Measurements from ENCODE around the gene ZNF776.
A peak's percentile ranks its signal among the peaks of the same experiment; 100 is the strongest.
"Not testable (repeated sequence)": the region's sequence is repeated elsewhere in the genome, so short reads cannot be mapped to it uniquely, and the experiment has no call there.

The ZNF776 gene

DNA sequence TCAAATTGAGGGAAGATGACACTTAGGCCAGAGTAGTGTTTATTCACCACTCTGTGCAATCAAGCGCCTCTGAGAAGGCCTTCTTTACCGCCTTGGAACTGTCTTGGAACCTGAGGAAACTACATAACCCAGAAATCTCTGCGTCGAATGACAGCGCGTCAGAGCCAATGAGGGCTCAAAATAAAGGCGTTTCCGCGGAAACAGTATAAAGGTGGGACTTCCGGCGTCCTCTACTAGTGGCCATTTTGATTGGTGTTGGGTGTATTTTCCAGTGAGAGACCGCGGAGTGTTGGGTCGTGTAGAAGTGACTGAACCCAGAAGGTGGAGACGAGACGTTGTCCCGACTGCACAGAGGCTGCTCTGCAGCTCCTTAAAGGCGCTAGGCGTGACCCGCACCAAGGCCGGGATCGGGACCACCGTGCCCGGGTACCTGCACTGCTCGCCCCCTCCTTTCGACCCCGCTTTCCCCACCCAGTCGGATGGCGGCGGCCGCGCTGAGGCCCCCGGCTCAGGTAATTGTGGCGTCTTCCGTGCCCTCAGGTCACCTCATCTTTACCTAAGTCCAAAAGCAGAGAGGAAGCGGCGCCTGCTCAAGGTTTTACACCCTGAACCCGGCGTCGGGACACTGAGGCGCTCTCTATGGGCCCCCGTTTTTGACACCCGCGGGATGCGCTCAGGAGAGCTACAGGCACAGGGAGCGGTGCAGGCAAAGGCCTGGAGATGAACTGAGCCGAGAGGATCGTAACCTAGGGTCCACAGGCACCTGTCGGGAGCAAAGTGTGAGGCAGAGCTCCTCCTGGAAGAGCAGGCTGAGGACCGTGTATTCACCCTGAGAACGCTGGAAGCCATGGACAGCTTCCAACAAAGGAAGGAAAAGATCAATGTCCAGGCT lies at the start of gene ZNF776:
ZNF776 (plus strand) TSS at position 236 of the 892 bp plus-strand sequence; CDS start at position 480, 244 bp downstream.
- Histone ChIP-seq H3K36me3 (ENCODE audit: control insufficient read depth, insufficient read depth, low read length) (peaks cover 4% of the 10 kb centered on the region; the same call in 1 of the 2 replicates), H3K9me3 (ENCODE audit: control insufficient read depth, insufficient read depth, low read length) (no peaks in the 10 kb centered on the region)
- WGBS (ENCODE audit: insufficient coverage, insufficient read length), result no CpG with 5 or more reads among the region's 51 CpGs

DNA sequence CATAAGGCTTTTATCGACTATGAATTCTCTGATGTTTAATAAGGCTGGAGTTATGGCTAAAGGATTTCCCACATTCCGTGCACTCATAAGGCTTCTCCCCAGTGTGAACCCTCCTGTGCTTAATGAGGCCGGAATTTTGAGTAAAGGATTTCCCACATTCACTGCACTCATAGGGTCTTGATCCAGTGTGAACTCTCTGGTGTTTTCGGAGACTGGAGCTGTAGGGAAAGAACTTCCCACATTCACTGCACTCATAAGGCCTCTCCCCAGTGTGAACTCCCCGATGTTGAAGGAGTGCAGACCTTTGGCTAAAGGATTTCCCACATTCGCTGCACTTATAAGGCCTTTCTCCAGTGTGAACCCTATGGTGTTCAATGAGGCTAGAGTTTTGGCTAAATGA lies 45.0 kb upstream of the ZNF776 start:
- WGBS (ENCODE audit: insufficient coverage, insufficient read length), result no CpG with 5 or more reads among the region's 6 CpGs
- H3K36me3 ChIP-seq (ENCODE audit: control insufficient read depth, insufficient read depth, low read length), result peaks cover 30% of the 10 kb centered on the region; the same call in 1 of the 2 replicates

More for the DNA sequence above, at the start of gene ZNF776:
- Histone ChIP-seq H3K27ac (ENCODE audit: low read length) (no peak within 1 kb of the TSS), H3K4me1 (ENCODE audit: control insufficient read depth, insufficient read depth, low read length) (no peaks in the 10 kb centered on the region), H3K27me3 (ENCODE audit: control insufficient read depth, insufficient read depth, low read length) (no peaks in the 10 kb centered on the region), H3K4me3 (ENCODE audit: low read length) (peak within 1 kb of the TSS; percentile 99)
- peak; percentile 85 for DNase-seq (ENCODE audit: low read depth, low spot score)

DNA sequence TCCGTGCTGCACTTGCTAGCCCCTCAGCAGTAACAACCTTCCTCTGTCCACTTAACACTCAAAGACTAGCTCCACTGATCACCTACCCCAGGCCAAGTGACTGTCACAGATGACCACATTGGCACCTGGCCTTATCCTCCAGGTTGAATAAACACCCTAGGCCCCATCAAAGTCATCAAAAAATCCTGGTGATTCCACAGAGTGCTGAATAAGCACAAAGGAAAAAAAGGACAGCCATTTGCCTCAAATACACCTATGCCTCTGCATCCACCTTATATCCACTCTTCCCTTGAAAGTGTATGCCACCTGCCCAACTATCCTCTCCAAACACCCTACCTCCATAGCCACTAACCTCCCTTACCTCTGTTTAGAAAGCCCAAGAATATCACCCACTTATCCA lies 40.3 kb upstream of the ZNF776 start:
- Histone ChIP-seq H3K27me3 (ENCODE audit: control insufficient read depth, insufficient read depth, low read length) (no peaks in the 10 kb centered on the region), H3K4me1 (ENCODE audit: control insufficient read depth, insufficient read depth, low read length) (0 out of 2 replicates have a peak, but pooled peaks cover 1% of the 10 kb centered on the region), H3K36me3 (ENCODE audit: control insufficient read depth, insufficient read depth, low read length) (peaks cover 14% of the 10 kb centered on the region; the same call in 1 of the 2 replicates), H3K27ac (ENCODE audit: low read length) (no peak overlapping the region), H3K4me3 (ENCODE audit: low read length) (no peak overlapping the region), H3K9me3 (ENCODE audit: control insufficient read depth, insufficient read depth, low read length) (0 out of 2 replicates have a peak, but pooled peaks cover 2% of the 10 kb centered on the region)
- DNase-seq (ENCODE audit: low read depth, low spot score), result no peak
- WGBS (ENCODE audit: insufficient coverage, insufficient read length), result no CpG with 5 or more reads among the region's 1 CpG

More for the DNA sequence above, 45.0 kb upstream of the ZNF776 start:
- DNase-seq (ENCODE audit: low read depth, low spot score), result no peak
- H3K4me1 ChIP-seq (ENCODE audit: control insufficient read depth, insufficient read depth, low read length), result no peaks in the 10 kb centered on the region
- H3K9me3 ChIP-seq (ENCODE audit: control insufficient read depth, insufficient read depth, low read length), result 0 out of 2 replicates have a peak, but pooled peaks cover 2% of the 10 kb centered on the region
- no peak overlapping the region for H3K4me3 ChIP-seq (ENCODE audit: low read length)
- no peaks in the 10 kb centered on the region for H3K27me3 ChIP-seq (ENCODE audit: control insufficient read depth, insufficient read depth, low read length)
- H3K27ac ChIP-seq (ENCODE audit: low read length), result no peak overlapping the region

DNA sequence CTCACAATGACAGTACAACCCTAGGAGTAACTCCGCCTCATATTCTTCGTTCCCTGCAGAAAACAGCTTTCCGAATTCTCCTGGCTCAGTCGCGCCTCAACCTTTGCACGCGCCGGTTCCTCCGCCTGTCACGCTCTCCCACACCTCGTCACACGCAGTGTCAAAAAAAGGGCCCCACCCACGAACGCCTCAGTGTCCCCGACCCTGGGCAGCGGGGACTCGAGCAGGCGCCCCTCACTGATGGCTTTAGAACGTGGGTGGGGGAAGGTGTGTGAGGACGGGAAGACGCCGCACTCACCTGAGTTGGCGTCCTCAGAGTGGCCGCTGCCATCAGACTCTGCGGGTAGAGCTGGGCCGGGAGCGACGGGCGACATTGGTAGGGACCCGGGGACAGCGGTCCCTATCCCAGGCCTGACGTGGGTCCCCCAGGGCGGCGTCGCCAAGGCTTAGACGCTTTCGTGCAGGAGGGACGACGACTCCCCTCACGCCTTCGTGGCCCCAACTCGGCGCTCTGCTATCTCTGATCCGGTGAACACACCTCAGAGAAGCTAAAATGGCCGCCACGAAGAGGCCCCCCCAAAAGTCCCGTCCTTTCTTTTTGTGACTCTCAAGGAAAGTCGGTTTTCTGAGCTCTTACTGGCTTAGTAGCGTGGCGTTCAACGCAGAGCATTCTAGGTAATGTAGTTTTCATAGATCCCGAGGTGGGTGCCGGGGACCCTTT lies 37.8 kb upstream of the ZNF776 start, which contains the start of gene ZNF154:
ZNF154 (minus strand) TSS at position 564 of the 721 bp plus-strand sequence; CDS start at position 331, 233 bp downstream.
- no CpG with 5 or more reads among the region's 53 CpGs for WGBS (ENCODE audit: insufficient coverage, insufficient read length)
- Histone ChIP-seq H3K4me3 (ENCODE audit: low read length) (peak within 1 kb of the TSS; percentile 66), H3K36me3 (ENCODE audit: control insufficient read depth, insufficient read depth, low read length) (no peaks in the 10 kb centered on the region; the same call in 1 of the 2 replicates), H3K9me3 (ENCODE audit: control insufficient read depth, insufficient read depth, low read length) (no peaks in the 10 kb centered on the region), H3K4me1 (ENCODE audit: control insufficient read depth, insufficient read depth, low read length) (0 out of 2 replicates have a peak, but pooled peaks cover 1% of the 10 kb centered on the region), H3K27ac (ENCODE audit: low read length) (no peak within 1 kb of the TSS), H3K27me3 (ENCODE audit: control insufficient read depth, insufficient read depth, low read length) (no peaks in the 10 kb centered on the region)
- DNase-seq (ENCODE audit: low read depth, low spot score), result peak; percentile 73

DNA sequence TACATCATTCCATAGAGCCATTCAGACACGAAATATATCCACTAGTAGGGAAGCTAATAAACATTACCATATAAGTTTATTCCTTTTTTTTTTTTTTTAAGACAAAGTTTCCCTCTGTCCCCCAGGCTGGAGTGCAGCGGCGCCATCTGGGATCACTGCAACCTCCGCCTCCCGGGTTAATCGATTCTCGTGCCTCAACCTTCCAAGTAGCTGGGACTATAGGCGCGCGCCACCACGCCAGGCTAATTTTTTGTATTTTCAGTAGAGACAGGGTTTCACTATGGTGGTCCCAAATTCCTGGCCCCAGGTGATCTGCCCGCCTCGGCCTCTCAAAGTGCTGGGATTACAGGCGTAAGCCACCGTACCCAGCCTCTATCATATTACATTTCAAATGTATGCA lies 37.0 kb upstream of the ZNF776 start:
- no peak overlapping the region for H3K27ac ChIP-seq (ENCODE audit: low read length)

DNA sequence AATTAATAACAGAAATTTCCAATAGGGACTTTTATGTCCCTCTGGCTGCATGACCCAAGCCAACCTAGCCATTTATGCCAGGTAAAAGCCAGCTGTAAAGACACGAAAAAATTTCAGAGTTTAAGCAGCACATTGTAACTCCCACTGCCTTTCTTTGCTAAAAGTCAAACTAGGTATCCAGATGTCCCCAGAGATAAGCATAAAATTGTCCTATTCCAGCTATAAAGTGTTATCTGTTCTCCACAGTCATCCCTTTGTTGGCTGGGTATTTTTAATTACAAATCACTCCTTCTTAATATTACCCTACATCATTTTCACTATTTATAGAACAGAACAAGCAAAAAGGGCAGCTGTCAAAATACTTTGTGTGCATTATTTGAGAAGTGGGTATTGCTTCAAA lies 34.4 kb upstream of the ZNF776 start:
- Histone ChIP-seq H3K27me3 (ENCODE audit: control insufficient read depth, insufficient read depth, low read length) (no peaks in the 10 kb centered on the region), H3K4me3 (ENCODE audit: low read length) (no peak overlapping the region), H3K27ac (ENCODE audit: low read length) (no peak overlapping the region), H3K36me3 (ENCODE audit: control insufficient read depth, insufficient read depth, low read length) (no peaks in the 10 kb centered on the region), H3K4me1 (ENCODE audit: control insufficient read depth, insufficient read depth, low read length) (0 out of 2 replicates have a peak, but pooled peaks cover 1% of the 10 kb centered on the region), H3K9me3 (ENCODE audit: control insufficient read depth, insufficient read depth, low read length) (no peaks in the 10 kb centered on the region)
- WGBS (ENCODE audit: insufficient coverage, insufficient read length), result no CpG with 5 or more reads among the region's 1 CpG
- no peak for DNase-seq (ENCODE audit: low read depth, low spot score)

More for the DNA sequence above, 37.0 kb upstream of the ZNF776 start:
- H3K36me3 ChIP-seq (ENCODE audit: control insufficient read depth, insufficient read depth, low read length), result no peaks in the 10 kb centered on the region; the same call in 1 of the 2 replicates
- H3K27me3 ChIP-seq (ENCODE audit: control insufficient read depth, insufficient read depth, low read length), result no peaks in the 10 kb centered on the region
- 0 out of 2 replicates have a peak, but pooled peaks cover 1% of the 10 kb centered on the region for H3K4me1 ChIP-seq (ENCODE audit: control insufficient read depth, insufficient read depth, low read length)
- WGBS (ENCODE audit: insufficient coverage, insufficient read length), result no CpG with 5 or more reads among the region's 15 CpGs
- DNase-seq (ENCODE audit: low read depth, low spot score), result no peak
- no peak overlapping the region; the same call in 1 of the 2 replicates for H3K4me3 ChIP-seq (ENCODE audit: low read length)
- H3K9me3 ChIP-seq (ENCODE audit: control insufficient read depth, insufficient read depth, low read length), result no peaks in the 10 kb centered on the region

DNA sequence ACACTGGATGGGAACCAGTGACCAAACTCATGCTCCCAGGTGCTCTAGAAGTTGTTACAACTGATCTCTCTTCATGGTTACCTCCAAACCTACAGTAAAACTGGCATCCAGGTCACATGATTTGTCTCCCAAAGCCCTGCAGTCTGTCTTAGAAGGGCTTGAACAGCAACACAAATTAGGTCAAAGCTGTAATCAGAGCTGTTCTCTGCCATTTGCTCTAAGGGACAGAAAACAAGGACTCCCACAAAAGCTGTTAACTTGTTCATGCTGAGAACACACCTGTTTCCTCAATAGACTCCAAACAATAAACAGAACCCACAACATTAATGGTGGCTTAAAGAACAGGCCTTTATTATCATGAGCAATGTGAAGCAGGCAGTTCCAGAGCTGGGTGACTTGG lies 27.2 kb upstream of the ZNF776 start:
- H3K4me3 ChIP-seq (ENCODE audit: low read length), result no peak overlapping the region
- no peak overlapping the region for H3K27ac ChIP-seq (ENCODE audit: low read length)
- no peaks in the 10 kb centered on the region for H3K27me3 ChIP-seq (ENCODE audit: control insufficient read depth, insufficient read depth, low read length)
- H3K36me3 ChIP-seq (ENCODE audit: control insufficient read depth, insufficient read depth, low read length), result peaks cover 13% of the 10 kb centered on the region; the same call in 1 of the 2 replicates
- peaks cover 2% of the 10 kb centered on the region; the same call in 1 of the 2 replicates for H3K4me1 ChIP-seq (ENCODE audit: control insufficient read depth, insufficient read depth, low read length)
- no peak for DNase-seq (ENCODE audit: low read depth, low spot score)
- no peaks in the 10 kb centered on the region for H3K9me3 ChIP-seq (ENCODE audit: control insufficient read depth, insufficient read depth, low read length)

DNA sequence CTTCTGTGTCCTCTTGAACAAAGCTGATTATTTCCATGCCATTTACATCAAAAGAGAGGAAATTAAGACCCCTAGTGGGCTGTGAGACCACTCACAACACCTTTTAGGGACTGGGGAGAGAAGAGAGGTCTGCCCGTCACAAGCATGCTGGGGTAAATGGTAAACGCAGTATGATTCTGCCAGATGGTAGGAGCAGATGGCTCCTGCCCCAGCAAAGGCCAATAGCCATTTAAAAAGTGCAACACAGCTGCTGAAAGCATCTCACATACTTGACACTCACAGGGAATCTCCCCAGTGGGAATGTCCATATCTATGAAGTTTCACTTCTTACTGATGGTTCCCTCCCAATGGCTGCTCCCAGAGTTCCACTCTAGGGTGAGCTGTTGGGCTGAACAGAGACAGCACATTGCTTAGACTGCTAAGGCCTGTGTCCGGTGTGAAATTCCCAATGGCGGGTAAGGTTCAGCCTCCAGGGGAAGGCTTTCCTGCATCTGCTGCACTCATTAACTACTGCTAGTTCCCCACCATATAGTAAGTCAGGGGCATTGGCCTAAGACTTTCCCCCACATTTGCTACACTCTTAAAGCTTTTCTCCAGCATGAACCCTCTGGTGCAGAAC lies 26.6 kb upstream of the ZNF776 start:
- no CpG with 5 or more reads among the region's 4 CpGs for WGBS (ENCODE audit: insufficient coverage, insufficient read length)
- Histone ChIP-seq H3K36me3 (ENCODE audit: control insufficient read depth, insufficient read depth, low read length) (peaks cover 13% of the 10 kb centered on the region; the same call in 1 of the 2 replicates), H3K27me3 (ENCODE audit: control insufficient read depth, insufficient read depth, low read length) (no peaks in the 10 kb centered on the region), H3K27ac (ENCODE audit: low read length) (no peak overlapping the region), H3K9me3 (ENCODE audit: control insufficient read depth, insufficient read depth, low read length) (no peaks in the 10 kb centered on the region), H3K4me1 (ENCODE audit: control insufficient read depth, insufficient read depth, low read length) (peaks cover 2% of the 10 kb centered on the region; the same call in 1 of the 2 replicates), H3K4me3 (ENCODE audit: low read length) (no peak overlapping the region)
- no peak for DNase-seq (ENCODE audit: low read depth, low spot score)

DNA sequence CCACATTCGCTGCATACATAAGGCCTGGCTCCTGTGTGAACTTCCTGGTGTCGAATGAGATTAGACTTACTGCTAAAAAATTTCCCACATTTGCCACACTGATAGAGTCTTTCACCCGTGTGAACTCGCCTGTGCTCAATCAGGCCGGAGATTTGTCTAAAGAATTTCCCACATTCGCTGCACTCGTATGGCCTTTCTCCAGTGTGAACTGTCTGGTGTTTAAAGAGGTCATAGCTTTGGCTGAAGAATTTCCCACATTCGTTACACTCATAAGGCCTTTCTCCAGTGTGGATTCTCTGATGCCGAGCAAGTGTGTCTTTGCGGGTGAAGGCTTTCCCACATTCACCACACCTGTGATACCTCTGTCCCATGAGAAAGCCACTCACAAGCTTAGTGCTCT lies 25.7 kb upstream of the ZNF776 start:
- no peak for DNase-seq (ENCODE audit: low read depth, low spot score)
- Histone ChIP-seq H3K36me3 (ENCODE audit: control insufficient read depth, insufficient read depth, low read length) (peaks cover 13% of the 10 kb centered on the region; the same call in 1 of the 2 replicates), H3K4me3 (ENCODE audit: low read length) (no peak overlapping the region), H3K27ac (ENCODE audit: low read length) (no peak overlapping the region), H3K9me3 (ENCODE audit: control insufficient read depth, insufficient read depth, low read length) (no peaks in the 10 kb centered on the region), H3K4me1 (ENCODE audit: control insufficient read depth, insufficient read depth, low read length) (peaks cover 2% of the 10 kb centered on the region; the same call in 1 of the 2 replicates), H3K27me3 (ENCODE audit: control insufficient read depth, insufficient read depth, low read length) (no peaks in the 10 kb centered on the region)
- WGBS (ENCODE audit: insufficient coverage, insufficient read length), result no CpG with 5 or more reads among the region's 10 CpGs

DNA sequence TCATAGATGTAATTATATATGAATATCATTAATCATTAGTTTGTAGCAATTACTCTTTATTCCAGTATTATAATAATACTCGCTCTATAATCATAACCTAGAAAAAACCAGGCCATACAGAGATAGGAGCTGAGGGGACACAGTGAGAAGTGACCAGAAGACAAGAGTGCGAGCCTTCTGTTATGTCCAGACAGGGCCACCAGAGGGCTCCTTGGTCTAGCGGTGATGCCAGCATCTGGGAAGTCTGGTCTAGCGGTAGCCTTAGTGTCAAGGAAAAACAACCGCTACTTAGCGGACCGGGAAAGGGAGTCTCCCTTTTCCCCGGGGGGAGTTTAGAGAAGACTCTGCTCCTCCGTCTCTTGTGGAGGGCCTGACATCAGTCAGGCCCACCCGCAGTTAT lies 8.3 kb upstream of the ZNF776 start:
- H3K9me3 ChIP-seq (ENCODE audit: control insufficient read depth, insufficient read depth, low read length); H3K4me3 ChIP-seq (ENCODE audit: low read length); H3K27me3 ChIP-seq (ENCODE audit: control insufficient read depth, insufficient read depth, low read length); DNase-seq (ENCODE audit: low read depth, low spot score); H3K4me1 ChIP-seq (ENCODE audit: control insufficient read depth, insufficient read depth, low read length); H3K36me3 ChIP-seq (ENCODE audit: control insufficient read depth, insufficient read depth, low read length); H3K27ac ChIP-seq (ENCODE audit: low read length): not testable (repeated sequence)
- WGBS (ENCODE audit: insufficient coverage, insufficient read length), result no CpG with 5 or more reads among the region's 10 CpGs
